HG03064 (cell line): ENCODE results near the gene FOSB.

Experiments
- ATAC-seq: cut with Tn5 transposase; IDR thresholded peaks from one replicate; pipeline ENCODE4 v1.9.1; 2021; ENCODE audit warnings: low read depth; ENCODE audit not compliant: unreplicated experiment

The FOSB gene

DNA sequence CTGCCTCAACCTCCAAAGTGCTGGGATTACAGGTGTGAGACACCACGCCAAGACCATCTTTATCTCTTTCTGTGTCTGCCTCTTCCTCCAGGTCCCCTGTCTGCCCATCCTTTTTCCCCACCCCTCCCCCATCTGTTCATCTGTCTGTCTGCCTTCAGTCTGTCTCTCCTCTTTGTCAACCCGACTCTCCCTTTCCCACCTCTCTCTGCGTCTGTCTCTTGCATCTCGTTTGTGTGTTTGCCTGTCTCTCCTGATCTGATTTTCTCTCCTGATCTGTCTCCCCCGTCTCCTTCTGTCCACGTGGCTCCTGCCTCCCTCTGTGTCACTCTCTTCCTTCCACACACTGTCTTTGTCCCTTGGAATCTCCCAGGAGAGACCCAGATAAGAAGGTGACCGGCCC, 49.4 kb downstream of the FOSB start:
- no peak for ATAC-seq

DNA sequence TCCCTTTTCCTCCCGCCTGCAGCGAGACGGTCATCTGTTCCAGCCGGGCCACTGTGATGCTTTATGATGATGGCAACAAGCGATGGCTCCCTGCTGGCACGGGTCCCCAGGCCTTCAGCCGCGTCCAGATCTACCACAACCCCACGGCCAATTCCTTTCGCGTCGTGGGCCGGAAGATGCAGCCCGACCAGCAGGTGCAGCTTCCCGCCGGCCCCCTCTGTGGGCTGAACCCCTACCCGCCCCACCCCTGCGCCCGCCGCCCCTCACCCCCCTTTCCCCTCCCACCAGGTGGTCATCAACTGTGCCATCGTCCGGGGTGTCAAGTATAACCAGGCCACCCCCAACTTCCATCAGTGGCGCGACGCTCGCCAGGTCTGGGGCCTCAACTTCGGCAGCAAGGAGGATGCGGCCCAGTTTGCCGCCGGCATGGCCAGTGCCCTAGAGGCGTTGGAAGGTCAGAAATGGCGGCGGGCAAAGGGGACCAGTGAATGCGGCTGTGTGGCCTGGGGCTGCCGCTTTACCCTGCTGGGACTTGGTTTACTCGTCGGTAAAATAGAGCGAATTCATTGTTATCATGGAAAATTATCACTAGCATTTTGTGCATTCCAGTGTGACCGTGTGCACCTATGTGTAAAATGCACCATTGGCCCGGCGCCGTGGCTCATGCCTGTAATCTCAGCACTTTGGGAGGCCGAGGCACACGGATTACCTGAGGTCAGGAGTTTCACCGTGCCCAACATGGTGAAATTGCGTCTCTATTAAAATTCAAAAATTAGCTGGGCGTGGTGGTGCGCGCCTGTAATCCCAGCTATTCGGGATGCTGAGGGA, 50.1 kb downstream of the FOSB start:
- no peak for ATAC-seq

DNA sequence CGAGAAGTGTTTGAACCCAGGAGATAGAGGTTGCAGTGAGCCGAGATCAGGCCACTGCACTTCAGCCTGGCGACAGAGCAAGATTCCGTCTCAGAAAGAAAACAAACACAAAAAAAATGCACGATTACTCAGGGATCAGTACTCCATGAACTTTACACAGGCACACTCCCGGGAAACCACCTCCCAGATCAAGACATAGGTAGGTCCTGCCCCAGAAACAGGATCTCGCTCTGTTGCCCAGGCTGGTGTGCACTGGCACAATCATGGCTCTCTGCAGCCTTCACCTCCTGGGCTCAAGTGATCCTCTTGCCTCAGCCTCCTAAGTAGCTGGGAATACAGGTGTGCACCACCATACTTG, 50.7 kb downstream of the FOSB start:
- no peak for ATAC-seq

DNA sequence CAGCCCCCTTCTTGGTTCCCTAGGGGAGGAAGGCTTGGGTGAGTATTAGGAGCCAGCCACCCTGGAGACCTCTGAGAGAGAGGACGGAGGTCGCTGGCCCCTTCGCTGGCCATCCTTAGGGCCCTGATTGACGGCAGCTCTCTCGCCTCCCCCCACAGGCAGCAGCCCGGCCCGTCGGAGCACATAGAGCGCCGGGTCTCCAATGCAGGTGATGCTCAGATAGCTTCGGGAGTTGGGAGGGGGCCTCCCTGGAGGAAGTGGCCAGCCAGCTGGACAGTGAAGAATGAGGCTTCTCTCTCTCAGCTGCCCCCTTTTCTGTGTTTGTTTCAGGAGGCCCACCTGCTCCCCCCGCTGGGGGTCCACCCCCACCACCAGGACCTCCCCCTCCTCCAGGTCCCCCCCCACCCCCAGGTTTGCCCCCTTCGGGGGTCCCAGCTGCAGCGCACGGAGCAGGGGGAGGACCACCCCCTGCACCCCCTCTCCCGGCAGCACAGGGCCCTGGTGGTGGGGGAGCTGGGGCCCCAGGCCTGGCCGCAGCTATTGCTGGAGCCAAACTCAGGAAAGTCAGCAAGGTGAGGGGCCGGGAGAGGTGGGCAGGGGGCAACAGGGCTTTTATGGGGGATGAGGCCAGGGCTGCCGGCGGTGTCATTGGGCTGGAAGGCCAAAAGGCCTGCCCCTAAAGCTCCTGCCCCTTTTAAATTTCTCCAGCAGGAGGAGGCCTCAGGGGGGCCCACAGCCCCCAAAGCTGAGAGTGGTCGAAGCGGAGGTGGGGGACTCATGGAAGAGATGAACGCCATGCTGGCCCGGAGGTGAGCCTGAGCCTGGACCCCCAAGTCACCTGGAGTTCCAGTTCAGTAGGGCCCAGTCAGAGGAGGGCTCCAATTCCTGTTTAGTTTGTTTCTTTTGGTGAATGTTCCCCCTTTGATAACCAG, 54.5 kb downstream of the FOSB start:
- no peak for ATAC-seq

DNA sequence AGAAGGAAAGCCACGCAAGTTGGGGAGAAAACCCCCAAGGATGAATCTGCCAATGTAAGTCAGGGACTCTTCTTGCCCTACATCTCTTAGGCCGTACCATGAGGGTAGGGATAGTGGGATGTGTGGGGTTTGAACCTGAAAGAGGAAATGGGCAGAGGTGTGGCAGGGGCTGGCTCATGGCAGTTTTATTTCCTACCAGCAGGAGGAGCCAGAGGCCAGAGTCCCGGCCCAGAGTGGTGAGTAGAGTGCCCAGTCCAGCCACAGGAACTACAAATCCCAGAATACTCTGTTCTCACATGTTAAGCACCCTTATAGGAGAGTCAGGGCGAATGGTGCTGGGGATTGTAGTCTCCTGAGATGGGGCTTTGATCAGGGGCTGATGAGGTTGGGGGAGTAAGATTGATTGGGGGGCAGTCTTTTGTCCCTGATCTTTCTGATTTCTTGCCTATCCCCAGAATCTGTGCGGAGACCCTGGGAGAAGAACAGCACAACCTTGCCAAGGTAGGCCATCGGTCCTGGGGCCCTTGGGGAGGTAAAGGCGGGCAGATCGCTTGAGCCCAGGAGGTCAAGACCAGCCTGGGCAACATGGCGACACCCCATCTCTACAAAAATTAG, 56.0 kb downstream of the FOSB start:
- ATAC-seq: no peak

DNA sequence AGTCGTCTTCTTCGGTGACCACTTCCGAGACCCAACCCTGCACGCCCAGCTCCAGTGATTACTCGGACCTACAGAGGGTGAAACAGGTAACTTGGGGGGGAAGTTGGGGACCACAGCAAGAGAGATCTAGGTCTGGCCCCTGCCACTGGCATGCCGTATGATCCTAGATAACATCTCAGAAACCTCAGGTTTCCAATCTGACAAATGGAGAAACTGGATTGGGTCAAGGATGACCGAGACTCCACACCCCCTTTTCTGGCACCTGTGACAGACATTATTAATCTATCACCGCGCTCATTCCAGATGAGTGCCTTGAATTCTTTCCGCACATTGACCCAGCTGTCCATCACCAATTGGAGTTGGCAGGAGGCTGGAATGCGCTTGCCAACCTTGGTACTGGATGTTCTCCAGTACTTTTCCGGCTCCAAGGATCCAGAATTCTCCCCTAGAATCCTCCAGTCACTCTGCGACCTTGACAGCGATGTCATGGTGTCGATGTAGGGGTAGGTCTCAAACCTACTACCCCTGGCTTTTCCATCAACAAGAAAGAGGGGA, 56.9 kb downstream of the FOSB start:
- no peak for ATAC-seq
